Caco-2 (cell line): ENCODE data around the gene ODAD3. TPM values are rescaled to one million over a fixed set of nuclear protein-coding genes. Genes with fewer than 3 reads are reported as not detected.
A peak's percentile ranks its signal among the peaks of the same experiment; 100 is the strongest.

ENCODE experiments used
- BruUV-seq: library from RNA; stranded (reverse); fragments of 400-500 nt; replicated peaks from 2 replicates; lab custom pipeline; 2021; lab: Mats Ljungman, UMichigan
- CTCF ChIA-PET: fragments of 300-600 bp; sonication (Branson Sonifier 250); formaldehyde crosslinking; loops from one replicate; lab custom pipeline; 2022; ENCODE audit warnings: antibody characterized with exemption; lab: Charles Lee
- POLR2A ChIA-PET: fragments of 300-600 bp; sonication (Branson Sonifier 250); formaldehyde crosslinking; loops from one replicate; lab custom pipeline; 2022; ENCODE audit warnings: antibody characterized with exemption; lab: Charles Lee
- DNase-seq, 2 experiments: peaks; one replicate each; pipeline versions ENCODE4 v3.0.0 to v3.0.0-alpha.2; 2020 to 2022
- H3K27me3 ChIP-seq: replicated peaks from 2 replicates; pipeline ENCODE4 v1.6.0; 2011; ENCODE audit warnings: low read length; ENCODE audit not compliant: control insufficient read depth, insufficient read depth
- H3K36me3 ChIP-seq: 2 replicates; pipeline ENCODE4 v1.5.1; 2011; ENCODE audit warnings: low read length; ENCODE audit not compliant: control insufficient read depth, insufficient read depth
- H3K4me1 ChIP-seq: fragments of 250-450 bp; sonication (Bioruptor Pico); 2 replicates; pipeline ENCODE4 v1.5.1; 2020; ENCODE audit warnings: mild to moderate bottlenecking
- H3K4me3 ChIP-seq: 2 replicates; pipeline ENCODE4 v1.5.1; 2011; ENCODE audit warnings: low read depth, mild to moderate bottlenecking, control low read depth, low read length
- H3K9me3 ChIP-seq: fragments of 250-450 bp; sonication (Bioruptor Pico); 2 replicates; pipeline ENCODE4 v1.5.1; 2020; ENCODE audit warnings: mild to moderate bottlenecking, moderate library complexity
- H3K27ac Mint-ChIP-seq: one replicate; pipeline ENCODE4 v1.8.0; 2022; ENCODE audit warnings: mixed read lengths; ENCODE audit not compliant: unreplicated experiment
- H3K27me3 Mint-ChIP-seq: one replicate; pipeline ENCODE4 v1.8.0; 2022; ENCODE audit warnings: mixed read lengths; ENCODE audit not compliant: insufficient read depth, unreplicated experiment
- H3K36me3 Mint-ChIP-seq: one replicate; pipeline ENCODE4 v1.8.0; 2022; ENCODE audit warnings: mild to moderate bottlenecking, mixed read lengths; ENCODE audit not compliant: insufficient read depth, unreplicated experiment
- H3K4me1 Mint-ChIP-seq: one replicate; pipeline ENCODE4 v1.8.0; 2022; ENCODE audit warnings: low read depth, mixed read lengths; ENCODE audit not compliant: unreplicated experiment
- H3K4me3 Mint-ChIP-seq: one replicate; pipeline ENCODE4 v1.8.0; 2022; ENCODE audit warnings: mild to moderate bottlenecking, moderate library complexity, mixed read lengths; ENCODE audit not compliant: unreplicated experiment
- H3K9me3 Mint-ChIP-seq: one replicate; pipeline ENCODE4 v1.8.0; 2022; ENCODE audit warnings: mixed read lengths; ENCODE audit not compliant: unreplicated experiment
- CTCF ChIP-seq, 2 experiments: fragments of 200-600 bp in 1 of 2; IDR thresholded peaks; 1 replicate in 1 of 2; 2 replicates in 1 of 2; pipeline versions ENCODE4 v1.5.1 to v1.8.0; 2011 to 2022; ENCODE audit warnings: antibody characterized with exemption in 1 of 2, control low read depth in 1 of 2, inconsistent platforms in 1 of 2, low read depth in 1 of 2, low read length in 1 of 2, mild to moderate bottlenecking in 1 of 2, moderate library complexity in 1 of 2; ENCODE audit not compliant: insufficient read depth in 1 of 2, severe bottlenecking in 1 of 2, unreplicated experiment in 1 of 2
- intact Hi-C: fragments of 100-400 bp; cut with micrococcal nuclease; formaldehyde crosslinking; loops from one replicate; pipeline ENCODE4 v1.10.0; 2022; ENCODE audit not compliant: unreplicated experiment
- total RNA-seq: library from RNA; stranded (reverse); gene quantifications from 2 replicates; pipeline ENCODE4 v1.2.3, GENCODE V29; 2022

The ODAD3 gene
- total RNA-seq, 1 experiment from 2014 or later = not detected

DNA sequence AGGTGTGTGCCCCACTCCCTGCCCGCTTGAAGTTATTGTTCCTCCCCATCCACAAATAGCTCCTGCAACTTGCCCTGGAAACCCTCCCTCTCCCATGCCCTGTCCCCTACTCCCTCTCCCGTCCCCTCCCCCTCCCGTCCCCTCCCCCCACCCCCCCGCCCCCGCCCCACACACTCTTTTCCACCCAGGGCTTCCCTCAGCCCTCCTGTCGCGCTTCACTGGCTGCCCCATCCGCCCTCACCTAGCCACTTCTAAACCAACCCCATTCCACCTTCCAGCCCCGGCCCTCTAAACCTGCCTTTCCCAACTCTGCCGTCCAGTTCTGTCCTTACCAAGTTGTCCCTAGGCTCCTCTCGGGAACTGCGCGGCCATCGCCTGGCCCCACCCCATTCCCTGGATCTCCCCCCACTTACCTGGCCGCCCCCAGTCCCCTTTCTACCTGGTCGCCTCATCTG lies 16.8 kb downstream of the ODAD3 start:
- peak overlapping the region; percentile 58 for H3K4me3 ChIP-seq
- ChIA-PET CTCF (interaction anchor here (0.5 to 3.1 kb wide), 5 partner anchors 17 to 556 kb away, joined by 6 to 28 read pairs (median 13); partner anchors contain the start of genes EPOR, ODAD3 and PRKCSH), POLR2A (interaction anchor here (0.6 to 1.5 kb wide), 7 partner anchors 17 to 787 kb away, joined by 3 to 7 read pairs (median 5); partner anchors contain the start of genes ODAD3 and PRKCSH)
- H3K4me1 Mint-ChIP-seq = peaks cover under 1% of the 10 kb centered on the region
- no peaks in the 10 kb centered on the region for H3K9me3 ChIP-seq
- peaks cover 1% of the 10 kb centered on the region; the same call in 1 of the 2 replicates for H3K36me3 ChIP-seq
- H3K36me3 Mint-ChIP-seq = peaks cover 8% of the 10 kb centered on the region
- no peak for TF ChIP-seq CTCF (IDR thresholded peaks at IDR 0.05; ENCODE audit: insufficient read depth in 1 of 2, low read depth in 1 of 2, low read length in 1 of 2, severe bottlenecking in 1 of 2, unreplicated experiment in 1 of 2)
- intact Hi-C loops = loop anchor here (5.0 kb wide), 1 partner anchor 36 kb away; the partner anchor contains the start of gene EPOR
- H3K4me1 ChIP-seq = no peaks in the 10 kb centered on the region
- no peaks in the 10 kb centered on the region for H3K9me3 Mint-ChIP-seq
- no peaks in the 10 kb centered on the region for H3K27me3 ChIP-seq
- H3K4me3 Mint-ChIP-seq = peak overlapping the region; percentile 92
- DNase-seq = no peak
- no TSS peak for BruUV-seq
- no peaks in the 10 kb centered on the region for H3K27me3 Mint-ChIP-seq
- peak overlapping the region; percentile 89 for H3K27ac Mint-ChIP-seq

GRCh38 chr19:11416346-11417052 lies 18.4 kb downstream of the ODAD3 start:
- Mint-ChIP-seq H3K4me3 (peak overlapping the region; percentile 17), H3K27ac (no peak overlapping the region), H3K4me1 (no peaks in the 10 kb centered on the region), H3K27me3 (no peaks in the 10 kb centered on the region), H3K36me3 (peaks cover 8% of the 10 kb centered on the region), H3K9me3 (no peaks in the 10 kb centered on the region)
- Histone ChIP-seq H3K27me3 (no peaks in the 10 kb centered on the region), H3K4me3 (no peak overlapping the region), H3K4me1 (no peaks in the 10 kb centered on the region), H3K36me3 (peaks cover 1% of the 10 kb centered on the region; the same call in 1 of the 2 replicates), H3K9me3 (no peaks in the 10 kb centered on the region)
- BruUV-seq = no TSS peak
- intact Hi-C loops = loop anchor here (5.0 kb wide), 1 partner anchor 34 kb away; the partner anchor contains the start of gene EPOR
- ChIA-PET CTCF (no interaction called here), POLR2A (no interaction called here)
- no peak for DNase-seq
- TF ChIP-seq CTCF (IDR thresholded peaks at IDR 0.05; ENCODE audit: insufficient read depth in 1 of 2, low read depth in 1 of 2, low read length in 1 of 2, severe bottlenecking in 1 of 2, unreplicated experiment in 1 of 2) = no peak

DNA sequence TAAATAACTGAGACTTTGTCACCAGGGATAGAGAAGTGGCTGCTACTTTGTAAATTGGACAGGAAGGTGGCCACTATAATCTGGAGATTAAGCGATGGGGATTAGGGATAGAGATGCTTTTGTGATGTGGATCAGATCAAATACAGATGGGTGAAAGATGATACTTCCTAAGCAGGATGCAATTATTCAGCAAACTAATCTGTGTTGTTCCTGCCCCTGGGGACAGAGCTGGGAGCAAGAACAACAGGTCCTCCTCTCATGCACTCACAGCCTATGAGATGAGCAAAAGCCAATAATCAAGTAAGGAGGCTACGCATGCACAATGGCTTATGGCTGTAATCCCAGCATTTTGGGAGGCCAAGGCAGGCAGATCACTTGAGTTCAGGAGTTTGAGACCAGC lies 20.4 kb downstream of the ODAD3 start:
- no peak overlapping the region for H3K27ac Mint-ChIP-seq
- H3K27me3 Mint-ChIP-seq = no peaks in the 10 kb centered on the region
- H3K4me3 Mint-ChIP-seq = no peak overlapping the region
- ChIA-PET CTCF (interaction anchor here (0.5 to 1.0 kb wide), 3 partner anchors 29 to 74 kb away, joined by 3 to 6 read pairs (median 3); no protein-coding TSS in a partner anchor), POLR2A (interaction anchor here (1.0 kb wide), 1 partner anchor 39 kb away, joined by 3 read pairs; no protein-coding TSS in a partner anchor)
- DNase-seq = no peak
- Histone ChIP-seq H3K27me3 (no peaks in the 10 kb centered on the region), H3K4me1 (no peaks in the 10 kb centered on the region), H3K4me3 (no peak overlapping the region), H3K9me3 (no peaks in the 10 kb centered on the region), H3K36me3 (peaks cover 1% of the 10 kb centered on the region; the same call in 1 of the 2 replicates)
- no peak for TF ChIP-seq CTCF (IDR thresholded peaks at IDR 0.05; ENCODE audit: insufficient read depth in 1 of 2, low read depth in 1 of 2, low read length in 1 of 2, severe bottlenecking in 1 of 2, unreplicated experiment in 1 of 2)
- H3K9me3 Mint-ChIP-seq = no peaks in the 10 kb centered on the region
- H3K36me3 Mint-ChIP-seq = peaks cover 14% of the 10 kb centered on the region
- no TSS peak for BruUV-seq
- H3K4me1 Mint-ChIP-seq = no peaks in the 10 kb centered on the region
- intact Hi-C loops = no loop called here
